HepG2 (cell line): Measurements from ENCODE around the gene GRIK5. TPM values are rescaled to one million over a fixed set of nuclear protein-coding genes. Genes with fewer than 3 reads are reported as not detected.
A peak's percentile ranks its signal among the peaks of the same experiment; 100 is the strongest.

ENCODE experiments used
- CCDC6 ChIP-seq: sonication (generic); formaldehyde crosslinking; IDR thresholded peaks from 2 replicates; pipeline ENCODE4 v1.8.1; 2022; ENCODE audit warnings: mild to moderate bottlenecking, missing genetic modification reagents, moderate library complexity
- IRX3 ChIP-seq: sonication (generic); formaldehyde crosslinking; IDR thresholded peaks from 2 replicates; pipeline ENCODE4 v1.8.1; 2023; ENCODE audit warnings: mild to moderate bottlenecking, low read depth, missing genetic modification reagents, borderline replicate concordance
- JARID2 ChIP-seq: sonication (generic); formaldehyde crosslinking; IDR thresholded peaks from 2 replicates; pipeline ENCODE4 v1.8.1; 2023; ENCODE audit warnings: missing genetic modification reagents, inconsistent platforms; ENCODE audit not compliant: insufficient replicate concordance
- MAX ChIP-seq: IDR thresholded peaks from 2 replicates; pipeline ENCODE4 v1.6.1; 2012; ENCODE audit warnings: inconsistent platforms
- PRDM15 ChIP-seq: sonication (generic); formaldehyde crosslinking; IDR thresholded peaks from 2 replicates; pipeline ENCODE4 v1.4.0; 2020; ENCODE audit warnings: missing genetic modification reagents
- TBL1XR1 ChIP-seq: fragments of 150-350 bp; IDR thresholded peaks from 2 replicates; pipeline ENCODE4 v1.6.1; 2014; ENCODE audit warnings: borderline replicate concordance, low read length; ENCODE audit not compliant: partially characterized antibody
- ZBTB2 ChIP-seq: sonication (generic); formaldehyde crosslinking; IDR thresholded peaks from 2 replicates; pipeline ENCODE4 v1.8.0; 2022; ENCODE audit warnings: low read depth, missing genetic modification reagents
- ZBTB44 ChIP-seq: sonication (generic); formaldehyde crosslinking; IDR thresholded peaks from 2 replicates; pipeline ENCODE4 v1.4.0; 2020; ENCODE audit warnings: missing genetic modification reagents
- ZFYVE20 ChIP-seq: sonication (generic); formaldehyde crosslinking; IDR thresholded peaks from 2 replicates; pipeline ENCODE4 v1.8.0; 2023; ENCODE audit warnings: low read depth, mild to moderate bottlenecking, moderate library complexity, missing genetic modification reagents, borderline replicate concordance
- ZNF333 ChIP-seq: sonication (generic); formaldehyde crosslinking; IDR thresholded peaks from 2 replicates; pipeline ENCODE4 v1.4.0; 2020; ENCODE audit warnings: mild to moderate bottlenecking, missing genetic modification reagents, borderline replicate concordance
- ZNF724P ChIP-seq: sonication (generic); formaldehyde crosslinking; IDR thresholded peaks from 2 replicates; pipeline ENCODE4 v1.8.0; 2022; ENCODE audit warnings: missing genetic modification reagents, borderline replicate concordance
- ZSCAN31 ChIP-seq: sonication (generic); formaldehyde crosslinking; IDR thresholded peaks from 2 replicates; pipeline ENCODE4 v1.5.0; 2020; ENCODE audit warnings: low read depth, mild to moderate bottlenecking, missing genetic modification reagents
- polyA plus RNA-seq, 8 experiments: library from polyadenylated mRNA; depleted of rRNA in 3 of 8; stranded (reverse) in 7 of 8; unstranded in 1 of 8; fragments of >200 nt; fragmentation: Illumina TruSeq in 4 of 8; extraction: Trizol in 4 of 8; gene quantifications; 2 replicates each; pipeline versions ENCODE4 v1.2.1 to v1.2.3, GENCODE V29; 2011 to 2016; ENCODE audit warnings: low read depth in 4 of 8, missing spikeins in 1 of 8, mixed read lengths in 1 of 8; ENCODE audit not compliant: insufficient read depth in 1 of 8
- total RNA-seq, 5 experiments: library from RNA; depleted of rRNA; stranded (reverse); fragments of >200 nt; fragmentation: Illumina TruSeq; extraction: Trizol; gene quantifications; 2 replicates each; pipeline ENCODE4 v1.2.3, GENCODE V29; 2016; ENCODE audit warnings: low read depth in 1 of 5
- TF ChIP-seq, protein P1 (sequence below): sonication (generic); formaldehyde crosslinking; IDR thresholded peaks from 2 replicates; pipeline ENCODE4 v1.4.0; 2020; ENCODE audit warnings: mild to moderate bottlenecking, missing genetic modification reagents

Gene GRIK5
- total and polyA plus RNA-seq, 2 of the 13 experiments (the other 11 are each of a cell fraction or from before 2014, with no cell fraction given): not detected

GRCh38 chr19:42076380-42076944 is 6.5 kb upstream of the GRIK5 start (continued):
- no peak for TF ChIP-seq ZBTB44 (CRISPR knock-in tag)
- no peak for TF ChIP-seq PRDM15 (CRISPR knock-in tag)
- TF ChIP-seq CCDC6 (CRISPR knock-in tag): no peak
- TF ChIP-seq ZNF724P (CRISPR knock-in tag): peak; percentile 80; the same call in 1 of the 2 replicates
- no peak for TF ChIP-seq JARID2 (CRISPR knock-in tag)
- TF ChIP-seq ZBTB2 (CRISPR knock-in tag): peak; percentile 48; the same call in 1 of the 2 replicates
- TF ChIP-seq MAX: peak; percentile 53; the same call in 1 of the 2 replicates
- TF ChIP-seq, protein P1, sequence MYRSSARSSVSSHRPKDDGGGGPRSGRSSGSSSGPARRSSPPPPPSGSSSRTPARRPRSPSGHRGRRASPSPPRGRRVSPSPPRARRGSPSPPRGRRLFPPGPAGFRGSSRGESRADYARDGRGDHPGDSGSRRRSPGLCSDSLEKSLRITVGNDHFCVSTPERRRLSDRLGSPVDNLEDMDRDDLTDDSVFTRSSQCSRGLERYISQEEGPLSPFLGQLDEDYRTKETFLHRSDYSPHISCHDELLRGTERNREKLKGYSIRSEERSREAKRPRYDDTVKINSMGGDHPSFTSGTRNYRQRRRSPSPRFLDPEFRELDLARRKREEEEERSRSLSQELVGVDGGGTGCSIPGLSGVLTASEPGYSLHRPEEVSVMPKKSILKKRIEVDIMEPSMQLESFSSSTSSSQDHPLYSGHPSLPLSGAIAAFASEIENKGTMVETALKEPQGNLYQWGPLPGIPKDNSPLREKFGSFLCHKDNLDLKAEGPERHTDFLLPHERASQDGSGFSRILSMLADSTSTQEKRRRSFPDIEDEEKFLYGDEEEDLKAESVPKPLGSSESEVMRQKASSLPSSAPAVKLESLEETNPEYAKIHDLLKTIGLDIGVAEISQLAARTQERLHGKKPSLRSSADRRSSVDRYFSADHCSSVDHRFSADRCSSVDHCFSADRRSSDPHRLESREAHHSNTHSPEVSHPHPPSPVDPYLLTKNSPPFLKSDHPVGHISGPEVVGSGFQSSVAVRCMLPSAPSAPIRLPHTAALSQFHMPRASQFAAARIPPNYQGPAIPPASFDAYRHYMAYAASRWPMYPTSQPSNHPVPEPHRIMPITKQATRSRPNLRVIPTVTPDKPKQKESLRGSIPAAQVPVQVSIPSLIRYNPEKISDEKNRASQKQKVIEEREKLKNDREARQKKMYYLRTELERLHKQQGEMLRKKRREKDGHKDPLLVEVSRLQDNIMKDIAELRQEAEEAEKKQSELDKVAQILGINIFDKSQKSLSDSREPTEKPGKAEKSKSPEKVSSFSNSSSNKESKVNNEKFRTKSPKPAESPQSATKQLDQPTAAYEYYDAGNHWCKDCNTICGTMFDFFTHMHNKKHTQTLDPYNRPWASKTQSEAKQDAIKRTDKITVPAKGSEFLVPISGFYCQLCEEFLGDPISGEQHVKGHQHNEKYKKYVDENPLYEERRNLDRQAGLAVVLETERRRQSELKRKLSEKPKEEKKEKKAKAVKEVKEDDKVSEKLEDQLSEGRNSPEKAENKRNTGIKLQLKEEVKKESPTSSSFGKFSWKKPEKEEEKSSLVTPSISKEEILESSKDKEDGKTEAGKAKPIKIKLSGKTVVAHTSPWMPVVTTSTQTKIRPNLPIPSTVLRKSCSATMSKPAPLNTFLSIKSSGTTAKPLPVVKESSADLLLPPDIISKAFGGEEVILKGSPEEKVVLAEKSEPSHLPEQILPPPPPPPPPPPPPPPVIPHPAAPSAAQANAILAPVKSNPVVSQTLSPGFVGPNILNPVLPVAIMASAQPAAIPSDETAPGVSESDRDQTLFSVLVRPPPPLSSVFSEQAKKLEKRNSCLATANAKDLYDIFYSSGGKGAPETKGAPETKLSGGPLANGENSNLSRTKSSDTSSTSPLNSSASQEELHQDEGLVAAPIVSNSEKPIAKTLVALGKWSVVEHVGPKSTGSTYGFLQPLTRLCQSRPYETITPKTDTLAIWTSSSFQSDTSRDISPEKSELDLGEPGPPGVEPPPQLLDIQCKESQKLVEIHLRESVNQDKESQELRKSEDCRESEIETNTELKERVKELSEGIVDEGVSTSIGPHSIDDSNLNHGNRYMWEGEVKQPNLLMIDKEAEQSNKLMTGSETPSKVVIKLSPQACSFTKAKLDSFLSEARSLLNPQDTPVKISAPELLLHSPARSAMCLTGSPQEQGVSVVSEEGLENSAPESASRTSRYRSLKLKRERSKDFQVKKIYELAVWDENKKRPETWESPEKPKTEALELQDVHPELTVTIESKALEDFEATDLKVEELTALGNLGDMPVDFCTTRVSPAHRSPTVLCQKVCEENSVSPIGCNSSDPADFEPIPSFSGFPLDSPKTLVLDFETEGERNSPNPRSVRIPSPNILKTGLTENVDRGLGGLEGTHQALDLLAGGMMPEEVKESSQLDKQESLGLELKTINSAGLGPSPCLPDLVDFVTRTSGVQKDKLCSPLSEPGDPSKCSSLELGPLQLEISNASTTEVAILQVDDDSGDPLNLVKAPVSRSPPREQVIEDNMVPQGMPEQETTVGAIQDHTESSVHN (CRISPR knock-in tag): no peak
- 0 out of 2 replicates have a peak, but pooled peaks have one; percentile 29 for TF ChIP-seq ZNF333 (CRISPR knock-in tag)
- TF ChIP-seq TBL1XR1: no peak
- no peak for TF ChIP-seq ZSCAN31 (CRISPR knock-in tag)
- TF ChIP-seq ZFYVE20: no peak
- TF ChIP-seq IRX3 (CRISPR knock-in tag): 0 out of 2 replicates have a peak, but pooled peaks have one; percentile 15
